Loucy (cell line): ENCODE results near the gene SMS.

Experiments
- H2AFZ ChIP-seq: fragments of 200-600 bp; sonication (generic); 2 replicates; pipeline ENCODE4 v1.6.0; 2016; ENCODE audit warnings: antibody characterized with exemption, mild to moderate bottlenecking, low read length, moderate library complexity
- H3F3A ChIP-seq: fragments of 200-600 bp; 2 replicates; pipeline ENCODE4 v1.6.0; 2016; ENCODE audit warnings: antibody characterized with exemption, low read depth, mild to moderate bottlenecking
- H3K27me3 ChIP-seq: fragments of 200-600 bp; sonication (generic); 2 replicates; pipeline ENCODE4 v1.6.1; 2014; ENCODE audit warnings: low read length, mild to moderate bottlenecking; ENCODE audit not compliant: insufficient read depth, poor library complexity, severe bottlenecking
- H3K36me3 ChIP-seq: fragments of 200-600 bp; sonication (generic); 2 replicates; pipeline ENCODE4 v1.6.1; 2016; ENCODE audit warnings: low read length; ENCODE audit not compliant: insufficient read depth
- H3K4me1 ChIP-seq: fragments of 200-600 bp; sonication (generic); 2 replicates; pipeline ENCODE4 v1.5.1; 2014; ENCODE audit warnings: low read length, mild to moderate bottlenecking; ENCODE audit not compliant: insufficient read depth, poor library complexity, severe bottlenecking
- H3K4me2 ChIP-seq: fragments of 200-600 bp; sonication (generic); 2 replicates; pipeline ENCODE4 v1.6.0; 2014; ENCODE audit warnings: antibody characterized with exemption, low read length, low read depth, mild to moderate bottlenecking; ENCODE audit not compliant: poor library complexity, severe bottlenecking
- H3K4me3 ChIP-seq: fragments of 200-600 bp; sonication (generic); 2 replicates; pipeline ENCODE4 v1.5.1; 2014; ENCODE audit warnings: low read length, mild to moderate bottlenecking, mixed read lengths; ENCODE audit not compliant: poor library complexity, severe bottlenecking
- H3K79me2 ChIP-seq: fragments of 200-600 bp; sonication (generic); 2 replicates; pipeline ENCODE4 v1.6.1; 2014; ENCODE audit warnings: low read length; ENCODE audit not compliant: insufficient read depth
- H3K9ac ChIP-seq: fragments of 200-600 bp; sonication (generic); 2 replicates; pipeline ENCODE4 v1.6.0; 2014; ENCODE audit warnings: mild to moderate bottlenecking, low read depth, low read length, moderate library complexity; ENCODE audit not compliant: poor library complexity, severe bottlenecking
- H3K9me2 ChIP-seq: fragments of 200-600 bp; sonication (generic); replicated peaks from 2 replicates; pipeline ENCODE4 v1.6.1; 2016; ENCODE audit warnings: low read depth, low read length, mixed read lengths
- H3K9me3 ChIP-seq: fragments of 200-600 bp; sonication (generic); 2 replicates; pipeline ENCODE4 v1.6.1; 2014; ENCODE audit warnings: mild to moderate bottlenecking, antibody characterized with exemption, low read length, low read depth; ENCODE audit not compliant: insufficient read depth
- H4K20me1 ChIP-seq: fragments of 200-600 bp; sonication (generic); 2 replicates; pipeline ENCODE4 v1.6.0; 2014; ENCODE audit warnings: antibody characterized with exemption, low read length, mild to moderate bottlenecking; ENCODE audit not compliant: insufficient read depth, poor library complexity, severe bottlenecking
- EZH2phosphoT487 ChIP-seq: fragments of 200-600 bp; IDR thresholded peaks from 2 replicates; pipeline ENCODE4 v1.6.1; 2018; ENCODE audit warnings: antibody characterized with exemption, mild to moderate bottlenecking, moderate library complexity, borderline replicate concordance
- TF ChIP-seq, protein P1 (sequence below): fragments of 200-600 bp; sonication (generic); conservative IDR thresholded peaks from 2 replicates; pipeline ENCODE4 v1.5.1; 2014; ENCODE audit warnings: mild to moderate bottlenecking, antibody characterized with exemption, low read length

SMS gene

GRCh38 chrX:22043872-22044271 is 103.4 kb downstream of the SMS start:
- H3K27me3 ChIP-seq, result no peaks in the 10 kb centered on the region
- no peak overlapping the region for H2AFZ ChIP-seq
- H3K4me2 ChIP-seq, result no peak overlapping the region
- TF ChIP-seq EZH2phosphoT487, result no peak
- TF ChIP-seq, protein P1, sequence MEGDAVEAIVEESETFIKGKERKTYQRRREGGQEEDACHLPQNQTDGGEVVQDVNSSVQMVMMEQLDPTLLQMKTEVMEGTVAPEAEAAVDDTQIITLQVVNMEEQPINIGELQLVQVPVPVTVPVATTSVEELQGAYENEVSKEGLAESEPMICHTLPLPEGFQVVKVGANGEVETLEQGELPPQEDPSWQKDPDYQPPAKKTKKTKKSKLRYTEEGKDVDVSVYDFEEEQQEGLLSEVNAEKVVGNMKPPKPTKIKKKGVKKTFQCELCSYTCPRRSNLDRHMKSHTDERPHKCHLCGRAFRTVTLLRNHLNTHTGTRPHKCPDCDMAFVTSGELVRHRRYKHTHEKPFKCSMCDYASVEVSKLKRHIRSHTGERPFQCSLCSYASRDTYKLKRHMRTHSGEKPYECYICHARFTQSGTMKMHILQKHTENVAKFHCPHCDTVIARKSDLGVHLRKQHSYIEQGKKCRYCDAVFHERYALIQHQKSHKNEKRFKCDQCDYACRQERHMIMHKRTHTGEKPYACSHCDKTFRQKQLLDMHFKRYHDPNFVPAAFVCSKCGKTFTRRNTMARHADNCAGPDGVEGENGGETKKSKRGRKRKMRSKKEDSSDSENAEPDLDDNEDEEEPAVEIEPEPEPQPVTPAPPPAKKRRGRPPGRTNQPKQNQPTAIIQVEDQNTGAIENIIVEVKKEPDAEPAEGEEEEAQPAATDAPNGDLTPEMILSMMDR, result no peak
- no peak overlapping the region for H3K9ac ChIP-seq
- H3K4me3 ChIP-seq, result no peak overlapping the region
- H3K4me1 ChIP-seq, result no peaks in the 10 kb centered on the region
- no peaks in the 10 kb centered on the region for H3K36me3 ChIP-seq
- H3K79me2 ChIP-seq, result no peaks in the 10 kb centered on the region
- no peaks in the 10 kb centered on the region for H4K20me1 ChIP-seq
- no peaks in the 10 kb centered on the region for H3K9me3 ChIP-seq
- no peaks in the 10 kb centered on the region for H3K9me2 ChIP-seq
- no peaks in the 10 kb centered on the region for H3F3A ChIP-seq
